ENCODE measurements around the gene CD86.

Gene CD86

GRCh38 chr3:122080207-122080587 is 25.0 kb downstream of the CD86 start:
- in situ Hi-C loops (cut with HindIII; ENCODE audit: low pct_ligation_motif_present, low sequenced_read_pairs), result no loop called here
- no peak for DNase-seq
- Histone ChIP-seq H3K36me3 (replicated peaks) (no peaks in the 10 kb centered on the region), H3K27me3 (replicated peaks) (no peaks in the 10 kb centered on the region), H3K27ac (no peak overlapping the region), H3K4me3 (ENCODE audit: low read depth, low read length) (no peak overlapping the region)
- no peak for TF ChIP-seq CTCF (IDR thresholded peaks at IDR 0.05; ENCODE audit: low read depth, low read length, missing control alignments)

- Histone ChIP-seq H3K27ac (no peak overlapping the region), H3K4me3 (ENCODE audit: low read depth, low read length) (no peak overlapping the region), H3K27me3 (replicated peaks) (no peaks in the 10 kb centered on the region), H3K36me3 (replicated peaks) (no peaks in the 10 kb centered on the region)
- TF ChIP-seq CTCF (IDR thresholded peaks at IDR 0.05; ENCODE audit: low read depth, low read length, missing control alignments), result no peak
- no peak for DNase-seq
- in situ Hi-C loops (cut with HindIII; ENCODE audit: low pct_ligation_motif_present, low sequenced_read_pairs), result no loop called here
Measured at GRCh38 chr3:122081543-122082247, 26.5 kb downstream of the CD86 start.

- TF ChIP-seq CTCF (IDR thresholded peaks at IDR 0.05; ENCODE audit: low read depth, low read length, missing control alignments), result no peak
- in situ Hi-C loops (cut with HindIII; ENCODE audit: low pct_ligation_motif_present, low sequenced_read_pairs), result no loop called here
- Histone ChIP-seq H3K4me3 (ENCODE audit: low read depth, low read length) (no peak overlapping the region), H3K27me3 (replicated peaks) (no peaks in the 10 kb centered on the region), H3K27ac (no peak overlapping the region), H3K36me3 (replicated peaks) (no peaks in the 10 kb centered on the region)
- DNase-seq, result no peak
Measured at GRCh38 chr3:122082357-122082756, 27.2 kb downstream of the CD86 start.

GRCh38 chr3:122084799-122085198 is 29.6 kb downstream of the CD86 start:
- DNase-seq, result no peak
- in situ Hi-C loops (cut with HindIII; ENCODE audit: low pct_ligation_motif_present, low sequenced_read_pairs), result no loop called here
- H3K4me3 ChIP-seq (ENCODE audit: low read depth, low read length), result no peak overlapping the region
- no peaks in the 10 kb centered on the region for H3K27me3 ChIP-seq (replicated peaks)
- H3K36me3 ChIP-seq (replicated peaks), result no peaks in the 10 kb centered on the region
- no peak for TF ChIP-seq CTCF (IDR thresholded peaks at IDR 0.05; ENCODE audit: low read depth, low read length, missing control alignments)
- no peak overlapping the region for H3K27ac ChIP-seq

GRCh38 chr3:122085673-122086072 is 30.5 kb downstream of the CD86 start:
- no peaks in the 10 kb centered on the region for H3K27me3 ChIP-seq (replicated peaks)
- H3K36me3 ChIP-seq (replicated peaks), result no peaks in the 10 kb centered on the region
- no peak overlapping the region for H3K27ac ChIP-seq
- in situ Hi-C loops (cut with HindIII; ENCODE audit: low pct_ligation_motif_present, low sequenced_read_pairs), result no loop called here
- TF ChIP-seq CTCF (IDR thresholded peaks at IDR 0.05; ENCODE audit: low read depth, low read length, missing control alignments), result no peak
- no peak overlapping the region for H3K4me3 ChIP-seq (ENCODE audit: low read depth, low read length)
- no peak for DNase-seq

GRCh38 chr3:122088531-122088930 is 33.4 kb downstream of the CD86 start:
- H3K4me3 ChIP-seq (ENCODE audit: low read depth, low read length), result no peak overlapping the region
- in situ Hi-C loops (cut with HindIII; ENCODE audit: low pct_ligation_motif_present, low sequenced_read_pairs), result no loop called here
- no peak for TF ChIP-seq CTCF (IDR thresholded peaks at IDR 0.05; ENCODE audit: low read depth, low read length, missing control alignments)

More at GRCh38 chr3:122088531-122088930, 33.4 kb downstream of the CD86 start:
- Histone ChIP-seq H3K36me3 (replicated peaks) (no peaks in the 10 kb centered on the region), H3K27me3 (replicated peaks) (no peaks in the 10 kb centered on the region), H3K27ac (no peak overlapping the region)
- no peak for DNase-seq

Measured in brain microvascular endothelial cell (primary cell).